HG03045 (cell line): ENCODE results near the gene OR8K5.
"Not testable (repeated sequence)": the region's sequence is repeated elsewhere in the genome, so short reads cannot be mapped to it uniquely, and the experiment has no call there.

Experiments used
- ATAC-seq: cut with Tn5 transposase; IDR thresholded peaks from one replicate; pipeline ENCODE4 v1.9.1; 2021; ENCODE audit warnings: mild to moderate bottlenecking, moderate library complexity; ENCODE audit not compliant: unreplicated experiment

The OR8K5 gene, protein sequence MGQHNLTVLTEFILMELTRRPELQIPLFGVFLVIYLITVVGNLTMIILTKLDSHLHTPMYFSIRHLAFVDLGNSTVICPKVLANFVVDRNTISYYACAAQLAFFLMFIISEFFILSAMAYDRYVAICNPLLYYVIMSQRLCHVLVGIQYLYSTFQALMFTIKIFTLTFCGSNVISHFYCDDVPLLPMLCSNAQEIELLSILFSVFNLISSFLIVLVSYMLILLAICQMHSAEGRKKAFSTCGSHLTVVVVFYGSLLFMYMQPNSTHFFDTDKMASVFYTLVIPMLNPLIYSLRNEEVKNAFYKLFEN

DNA sequence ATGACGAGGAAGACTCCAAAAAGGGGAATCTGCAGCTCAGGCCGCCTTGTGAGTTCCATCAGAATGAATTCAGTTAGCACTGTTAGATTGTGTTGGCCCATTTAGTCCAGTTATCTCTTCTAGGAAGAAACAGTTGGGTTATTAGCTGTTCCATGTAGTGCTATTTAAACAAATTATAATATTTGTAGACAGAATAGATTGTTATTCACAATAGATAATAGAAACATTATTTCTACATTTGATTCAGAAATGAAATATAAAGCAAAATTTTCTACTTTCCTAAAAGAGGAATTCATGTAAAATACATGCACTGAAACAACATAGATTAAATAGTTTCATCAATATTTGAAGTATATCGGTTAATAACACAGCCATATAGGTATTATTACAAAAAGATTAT, at the start of gene OR8K5:
Gene OR8K5 (minus strand): TSS at position 101 of the 400 bp plus-strand sequence. CDS start 0 bp downstream, at position 101.
- ATAC-seq, result no peak

DNA sequence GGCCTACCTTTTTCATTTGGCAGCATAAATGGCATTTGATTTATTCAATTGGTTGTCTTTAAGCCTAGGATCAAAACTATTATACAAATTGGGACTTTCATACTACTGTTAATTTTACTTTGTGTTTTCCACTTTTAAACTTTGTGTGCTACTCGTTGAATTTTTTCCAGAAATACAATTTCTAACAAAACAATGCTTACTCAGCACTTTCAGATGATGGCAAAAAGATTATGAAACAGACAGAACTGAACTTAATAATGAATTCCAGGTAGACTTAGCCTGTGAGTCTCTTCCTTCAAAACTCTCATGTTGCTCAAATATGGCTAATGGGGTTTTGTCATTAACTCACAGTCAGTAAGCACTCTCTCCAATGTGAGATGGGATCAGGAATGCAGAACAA, 47.7 kb upstream of the OR8K5 start:
- no peak for ATAC-seq

GRCh38 chr11:56197367-56197766, 37.2 kb upstream of the OR8K5 start:
- no peak for ATAC-seq

- ATAC-seq, result no peak
These were observed 36.6 kb upstream of the OR8K5 start for GRCh38 chr11:56196705-56197104.

DNA sequence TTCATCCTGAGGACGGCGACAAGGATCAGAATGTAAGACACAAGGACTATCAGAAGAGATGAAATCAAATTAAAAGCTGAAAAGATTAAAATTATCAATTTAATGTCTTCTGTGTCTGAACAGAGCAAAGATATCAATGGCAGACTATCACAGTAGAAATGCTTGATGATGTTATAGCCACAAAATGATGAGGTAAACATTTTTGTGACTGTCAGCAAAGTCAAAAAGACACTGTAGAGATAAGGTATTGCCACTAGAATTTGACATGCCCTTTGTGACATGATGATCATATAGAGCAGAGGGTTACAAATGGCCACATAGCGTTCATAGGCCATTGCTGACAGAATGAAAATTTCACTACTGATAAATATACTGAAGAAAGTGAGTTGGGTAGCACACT, 28.5 kb upstream of the OR8K5 start:
- no peak for ATAC-seq

DNA sequence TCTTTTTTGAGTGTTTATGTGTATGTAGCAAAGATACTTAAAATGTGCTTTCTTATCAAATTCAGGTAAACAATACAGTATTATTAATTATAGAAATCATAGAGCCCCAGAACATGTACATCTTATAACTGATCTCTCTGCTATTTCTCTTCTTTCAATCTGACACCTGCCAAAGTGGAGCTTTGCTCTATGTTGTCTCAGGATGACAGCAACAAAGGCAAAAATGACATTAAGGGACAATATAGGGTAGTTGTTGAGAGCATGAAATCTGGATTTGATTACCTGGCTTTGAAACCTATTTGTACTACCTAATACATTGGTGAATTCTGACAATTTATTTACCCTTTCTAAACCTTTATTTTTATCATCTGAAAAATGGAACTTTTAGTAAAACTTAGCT, 23.3 kb upstream of the OR8K5 start:
- ATAC-seq, result no peak

GRCh38 chr11:56176318-56176717, 16.2 kb upstream of the OR8K5 start, which contains the start of gene OR5J2:
OR5J2 (plus strand) TSS chr11:56176618; CDS start chr11:56176618, 0 bp downstream.
- no peak for ATAC-seq

DNA sequence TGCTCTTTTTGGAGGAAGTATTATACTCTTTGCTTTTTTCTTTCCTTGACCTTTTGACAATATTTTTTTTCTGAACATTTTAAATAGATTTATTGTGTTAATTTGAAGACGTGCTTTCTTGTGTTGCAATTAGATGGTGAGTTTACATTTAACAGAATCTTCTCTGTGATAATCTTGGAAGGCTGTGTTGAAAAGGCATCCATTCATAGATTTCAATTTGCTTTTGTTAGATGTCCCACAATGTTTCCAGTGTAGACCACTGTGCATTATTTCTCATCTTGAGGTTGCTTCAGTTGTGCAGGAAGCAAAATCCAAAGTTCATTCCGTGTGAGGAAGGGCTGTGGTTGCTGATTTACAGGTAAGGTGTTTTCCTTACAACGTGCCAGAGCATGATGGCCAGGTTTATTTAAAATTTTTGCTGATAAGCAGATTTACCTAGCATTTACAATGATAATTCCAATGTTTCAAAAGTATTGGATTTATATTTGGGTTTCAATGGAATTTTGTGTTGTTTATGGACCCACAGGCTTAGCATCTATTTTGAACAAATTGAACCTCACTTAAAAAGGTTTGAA, 12.2 kb upstream of the OR8K5 start:
- ATAC-seq, result no peak

DNA sequence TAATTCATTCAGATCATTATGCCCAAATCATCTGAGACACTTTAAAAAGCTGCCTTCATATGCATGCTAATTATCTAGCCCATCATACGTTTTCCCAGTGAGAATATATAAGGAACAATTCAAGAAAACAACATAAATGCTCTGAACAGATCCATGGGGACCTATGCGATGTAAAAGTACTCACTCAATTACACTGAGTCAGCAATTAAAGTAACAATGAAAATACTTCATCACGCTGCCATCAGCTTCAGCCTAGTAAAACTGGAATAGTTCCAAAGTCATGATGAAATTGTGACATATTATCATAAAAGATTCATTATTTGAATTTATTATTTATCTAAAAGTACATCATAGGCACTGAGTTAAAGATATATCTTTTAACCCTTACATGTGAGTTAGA, 3.7 kb upstream of the OR8K5 start:
- ATAC-seq, result no peak

GRCh38 chr11:56152333-56152732, 7.8 kb downstream of the OR8K5 start:
- no peak for ATAC-seq

GRCh38 chr11:56151376-56151775, 8.7 kb downstream of the OR8K5 start:
- ATAC-seq, result no peak

- ATAC-seq, result not testable (repeated sequence)
These were observed 16.4 kb downstream of the OR8K5 start for GRCh38 chr11:56143681-56144080.

GRCh38 chr11:56140151-56140661, 19.9 kb downstream of the OR8K5 start, which contains the start of gene OR8J3:
OR8J3 (minus strand) TSS chr11:56140201; CDS start chr11:56137718, 2,483 bp downstream.
- no peak for ATAC-seq

GRCh38 chr11:56122073-56122472, 38.0 kb downstream of the OR8K5 start, which contains the start of gene OR8H3:
OR8H3 (plus strand) TSS chr11:56122373; CDS start chr11:56122373, 0 bp downstream.
- no peak for ATAC-seq
